A673 (cell line): ENCODE results near the gene EFNA5. TPM values are rescaled to one million over a fixed set of nuclear protein-coding genes. Genes with fewer than 3 reads are reported as not detected.

ENCODE experiments used
- BruUV-seq: library from RNA; stranded (reverse); fragments of 400-500 nt; replicated peaks from 2 replicates; lab custom pipeline; 2021; lab: Mats Ljungman, UMichigan
- CTCF ChIA-PET: fragments of 300-600 bp; sonication (Branson Sonifier 250); formaldehyde crosslinking; loops from one replicate; lab custom pipeline; 2022; ENCODE audit warnings: antibody characterized with exemption; lab: Charles Lee
- POLR2A ChIA-PET: fragments of 300-600 bp; sonication (Branson Sonifier 250); formaldehyde crosslinking; loops from one replicate; lab custom pipeline; 2022; ENCODE audit warnings: antibody characterized with exemption; ENCODE audit not compliant: low non-redundant PET; lab: Charles Lee
- DNase-seq: peaks from one replicate; pipeline ENCODE4 v3.0.0-alpha.2; 2015; ENCODE audit warnings: low spot score
- H3K27ac ChIP-seq: fragments of 200-600 bp; sonication (generic); 2 replicates; pipeline ENCODE4 v1.5.1; 2016; ENCODE audit warnings: mixed run types, low read depth, mild to moderate bottlenecking, mixed read lengths, antibody characterized with exemption, low read length; ENCODE audit not compliant: poor library complexity, severe bottlenecking
- H3K27me3 ChIP-seq: fragments of 200-600 bp; sonication (generic); replicated peaks from 2 replicates; pipeline ENCODE4 v1.6.1; 2017; ENCODE audit warnings: mixed run types, low read depth, mild to moderate bottlenecking, mixed read lengths, antibody characterized with exemption, low read length; ENCODE audit not compliant: insufficient read depth, poor library complexity
- H3K36me3 ChIP-seq: fragments of 200-600 bp; sonication (generic); 2 replicates; pipeline ENCODE4 v1.6.1; 2016; ENCODE audit warnings: mixed run types, mild to moderate bottlenecking, mixed read lengths, antibody characterized with exemption, low read length; ENCODE audit not compliant: insufficient read depth, poor library complexity, severe bottlenecking
- H3K4me1 ChIP-seq: fragments of 200-600 bp; sonication (generic); 2 replicates; pipeline ENCODE4 v1.6.1; 2017; ENCODE audit warnings: mixed run types, mild to moderate bottlenecking, mixed read lengths, antibody characterized with exemption, low read length; ENCODE audit not compliant: insufficient read depth, poor library complexity, severe bottlenecking
- H3K4me3 ChIP-seq: fragments of 200-600 bp; sonication (generic); 2 replicates; pipeline ENCODE4 v1.5.1; 2016; ENCODE audit warnings: low read depth, mixed run types, mild to moderate bottlenecking, mixed read lengths, low read length; ENCODE audit not compliant: poor library complexity, severe bottlenecking
- H3K9me3 ChIP-seq: fragments of 200-600 bp; sonication (generic); 2 replicates; pipeline ENCODE4 v1.6.1; 2016; ENCODE audit warnings: mixed run types, low read depth, mild to moderate bottlenecking, mixed read lengths, antibody characterized with exemption, low read length; ENCODE audit not compliant: poor library complexity, severe bottlenecking
- EZH2 ChIP-seq: fragments of 200-600 bp; sonication (generic); IDR thresholded peaks from 2 replicates; pipeline ENCODE4 v1.6.1; 2017; ENCODE audit warnings: borderline replicate concordance, low read depth, mild to moderate bottlenecking, mixed read lengths, antibody characterized with exemption, low read length; ENCODE audit not compliant: poor library complexity, severe bottlenecking
- intact Hi-C: fragments of 100-400 bp; cut with micrococcal nuclease; formaldehyde crosslinking; loops from one replicate; pipeline ENCODE4 v1.10.0; 2022; ENCODE audit not compliant: unreplicated experiment
- total RNA-seq: library from RNA; stranded (reverse); gene quantifications from 2 replicates; pipeline ENCODE4 v1.2.3, GENCODE V29; 2021
- TF ChIP-seq, protein P1 (sequence below): fragments of 300-800, 200-600 bp; sonication (generic); conservative IDR thresholded peaks from 2 replicates; pipeline ENCODE4 v1.5.1; 2017; ENCODE audit warnings: low read depth, mild to moderate bottlenecking, antibody characterized with exemption, low read length, moderate library complexity, mixed read lengths

Gene EFNA5
- total RNA-seq, 1 experiment from 2014 or later, result 16.7 TPM

- CTCF ChIA-PET, result no interaction called here
- TF ChIP-seq, protein P1, sequence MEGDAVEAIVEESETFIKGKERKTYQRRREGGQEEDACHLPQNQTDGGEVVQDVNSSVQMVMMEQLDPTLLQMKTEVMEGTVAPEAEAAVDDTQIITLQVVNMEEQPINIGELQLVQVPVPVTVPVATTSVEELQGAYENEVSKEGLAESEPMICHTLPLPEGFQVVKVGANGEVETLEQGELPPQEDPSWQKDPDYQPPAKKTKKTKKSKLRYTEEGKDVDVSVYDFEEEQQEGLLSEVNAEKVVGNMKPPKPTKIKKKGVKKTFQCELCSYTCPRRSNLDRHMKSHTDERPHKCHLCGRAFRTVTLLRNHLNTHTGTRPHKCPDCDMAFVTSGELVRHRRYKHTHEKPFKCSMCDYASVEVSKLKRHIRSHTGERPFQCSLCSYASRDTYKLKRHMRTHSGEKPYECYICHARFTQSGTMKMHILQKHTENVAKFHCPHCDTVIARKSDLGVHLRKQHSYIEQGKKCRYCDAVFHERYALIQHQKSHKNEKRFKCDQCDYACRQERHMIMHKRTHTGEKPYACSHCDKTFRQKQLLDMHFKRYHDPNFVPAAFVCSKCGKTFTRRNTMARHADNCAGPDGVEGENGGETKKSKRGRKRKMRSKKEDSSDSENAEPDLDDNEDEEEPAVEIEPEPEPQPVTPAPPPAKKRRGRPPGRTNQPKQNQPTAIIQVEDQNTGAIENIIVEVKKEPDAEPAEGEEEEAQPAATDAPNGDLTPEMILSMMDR, result no peak
- TF ChIP-seq EZH2, result no peak
- Histone ChIP-seq H3K36me3 (no peaks in the 10 kb centered on the region), H3K4me3 (no peak overlapping the region), H3K9me3 (no peaks in the 10 kb centered on the region), H3K27ac (no peak overlapping the region), H3K27me3 (no peaks in the 10 kb centered on the region), H3K4me1 (peaks cover 23% of the 10 kb centered on the region)
- BruUV-seq, result no TSS peak
- no peak for DNase-seq
- intact Hi-C loops, result no loop called here
- POLR2A ChIA-PET, result no interaction called here
Observed at GRCh38 chr5:107566986-107567385, 103.8 kb downstream of the EFNA5 start.

- ChIA-PET POLR2A (no interaction called here), CTCF (no interaction called here)
- Histone ChIP-seq H3K36me3 (no peaks in the 10 kb centered on the region), H3K9me3 (no peaks in the 10 kb centered on the region), H3K4me1 (peaks cover 16% of the 10 kb centered on the region), H3K4me3 (no peak overlapping the region), H3K27me3 (no peaks in the 10 kb centered on the region), H3K27ac (no peak overlapping the region)
- intact Hi-C loops, result no loop called here
- no TSS peak for BruUV-seq
- DNase-seq, result no peak
- TF ChIP-seq, protein P1, result no peak
- TF ChIP-seq EZH2, result no peak
Observed at GRCh38 chr5:107565791-107566767, 104.7 kb downstream of the EFNA5 start.

GRCh38 chr5:107564931-107565372, 105.8 kb downstream of the EFNA5 start:
- Histone ChIP-seq H3K4me3 (no peak overlapping the region), H3K27me3 (no peaks in the 10 kb centered on the region), H3K36me3 (no peaks in the 10 kb centered on the region), H3K9me3 (no peaks in the 10 kb centered on the region), H3K4me1 (peaks cover 5% of the 10 kb centered on the region), H3K27ac (no peak overlapping the region)
- no TSS peak for BruUV-seq
- CTCF ChIA-PET, result no interaction called here
- no peak for DNase-seq
- TF ChIP-seq, protein P1, result no peak
- no peak for TF ChIP-seq EZH2
- POLR2A ChIA-PET, result no interaction called here
- intact Hi-C loops, result no loop called here
